ENCODE data around the gene STK24. TPM values are rescaled to one million over a fixed set of nuclear protein-coding genes. Genes with fewer than 3 reads are reported as not detected.

STK24 gene
- total and polyA plus RNA-seq, 2 of the 4 experiments (the other 2 are of a cell fraction): 29.2 to 43.4 TPM

DNA sequence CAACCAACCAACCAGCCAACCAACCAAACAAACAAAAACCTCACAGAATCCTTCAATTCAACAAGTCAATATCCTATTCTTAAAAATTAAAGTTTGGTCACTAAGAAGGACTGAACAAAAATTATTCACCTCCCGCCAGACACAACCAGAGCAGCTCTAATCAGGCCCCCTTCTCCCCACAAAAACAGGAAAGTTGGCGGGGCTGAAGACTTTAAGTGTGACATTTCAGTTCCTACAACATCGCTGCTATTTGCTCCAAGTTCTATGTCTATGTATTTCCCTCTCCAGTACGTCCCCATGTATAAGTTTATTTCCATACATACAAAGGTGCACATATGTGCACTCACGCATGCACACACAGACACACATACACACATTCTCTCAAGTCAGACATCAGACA is 32.8 kb upstream of the STK24 start:
- Histone ChIP-seq H4K5ac (ENCODE audit: low read depth, low read length) (no peak overlapping the region), H3K9me1 (ENCODE audit: insufficient read depth, low read length) (no peaks in the 10 kb centered on the region), H3K56ac (ENCODE audit: extremely low read depth, insufficient read depth, low read length) (no peak overlapping the region), H3K27me3 (ENCODE audit: control insufficient read depth, insufficient read depth, low read length) (peaks cover 30% of the 10 kb centered on the region), H2AFZ (replicated peaks; ENCODE audit: low read length, poor library complexity) (no peak overlapping the region), H2BK120ac (ENCODE audit: low read depth, low read length) (no peak overlapping the region), H3K4ac (ENCODE audit: low read depth, low read length) (no peak overlapping the region), H3K27ac (ENCODE audit: insufficient read depth, low read length) (no peak overlapping the region), H2AK5ac (ENCODE audit: low read depth, low read length) (no peak overlapping the region), H3K18ac (ENCODE audit: low read depth, low read length) (no peak overlapping the region), H3K4me2 (ENCODE audit: low read depth, low read length) (no peak overlapping the region), H2BK20ac (ENCODE audit: low read depth, low read length) (no peak overlapping the region), H3K9ac (ENCODE audit: low read depth, low read length) (no peak overlapping the region), H3K23ac (ENCODE audit: low read depth, low read length) (no peak overlapping the region), H3K4me3 (ENCODE audit: insufficient read depth, low read depth, low read length) (no peak overlapping the region), H3K14ac (replicated peaks; ENCODE audit: low read depth, low read length) (no peak overlapping the region), H4K91ac (ENCODE audit: insufficient read depth, low read depth, low read length) (no peak overlapping the region), H3K79me1 (ENCODE audit: low read depth in 1 of 2, low read length in 2 of 2) (no peaks in the 10 kb centered on the region), H2AK9ac (replicated peaks; ENCODE audit: low read depth, low read length, poor library complexity) (no peak overlapping the region), H2BK5ac (ENCODE audit: low read depth, low read length, poor library complexity, severe bottlenecking) (no peak overlapping the region), H4K20me1 (ENCODE audit: insufficient read depth, low read length) (no peaks in the 10 kb centered on the region), H3K4me1 (ENCODE audit: control insufficient read depth, insufficient read depth, low read length) (no peaks in the 10 kb centered on the region), H3K36me3 (ENCODE audit: control insufficient read depth, insufficient read depth, low read length) (no peaks in the 10 kb centered on the region), H4K8ac (ENCODE audit: low read depth in 2 of 2, low read length in 2 of 2) (no peak overlapping the region), H3K9me3 (ENCODE audit: control insufficient read depth, insufficient read depth, low read length) (no peaks in the 10 kb centered on the region), H2BK15ac (ENCODE audit: low read depth, low read length) (no peak overlapping the region)
- POLR2A ChIA-PET (ENCODE audit: unreplicated experiment): no interaction called here
- dilution Hi-C loops (cut with HindIII; ENCODE audit: low sequenced_read_pairs, unreplicated experiment): no loop called here
- intact Hi-C loops (cut with micrococcal nuclease): loop anchor here (5.0 kb wide), 1 partner anchor 472 kb away; no protein-coding TSS in a partner anchor
- no peak for TF ChIP-seq MAZ (IDR thresholded peaks at IDR 0.05; ENCODE audit: borderline replicate concordance, low read depth, low read length)
- TF ChIP-seq CHD1 (IDR thresholded peaks at IDR 0.05; ENCODE audit: low read depth, low read length): no peak
- no peak for TF ChIP-seq MXI1 (IDR thresholded peaks at IDR 0.05; ENCODE audit: borderline replicate concordance, low read depth, low read length)
- no peak for TF ChIP-seq CEBPB (IDR thresholded peaks at IDR 0.05; ENCODE audit: low read depth, low read length)
- no peak for TF ChIP-seq MAFK (IDR thresholded peaks at IDR 0.05; ENCODE audit: low read depth, low read length)
- TF ChIP-seq FOS (IDR thresholded peaks at IDR 0.05; ENCODE audit: low read depth, low read length): no peak
- TF ChIP-seq BHLHE40 (IDR thresholded peaks at IDR 0.05; ENCODE audit: low read depth, low read length): no peak
- no peak for TF ChIP-seq USF2 (IDR thresholded peaks at IDR 0.05; ENCODE audit: low read depth, low read length)
- TF ChIP-seq RCOR1 (IDR thresholded peaks at IDR 0.05; ENCODE audit: insufficient replicate concordance, low read length): no peak
- no peak for TF ChIP-seq RAD21 (IDR thresholded peaks at IDR 0.05; ENCODE audit: low read length)
- TF ChIP-seq, protein P1, sequence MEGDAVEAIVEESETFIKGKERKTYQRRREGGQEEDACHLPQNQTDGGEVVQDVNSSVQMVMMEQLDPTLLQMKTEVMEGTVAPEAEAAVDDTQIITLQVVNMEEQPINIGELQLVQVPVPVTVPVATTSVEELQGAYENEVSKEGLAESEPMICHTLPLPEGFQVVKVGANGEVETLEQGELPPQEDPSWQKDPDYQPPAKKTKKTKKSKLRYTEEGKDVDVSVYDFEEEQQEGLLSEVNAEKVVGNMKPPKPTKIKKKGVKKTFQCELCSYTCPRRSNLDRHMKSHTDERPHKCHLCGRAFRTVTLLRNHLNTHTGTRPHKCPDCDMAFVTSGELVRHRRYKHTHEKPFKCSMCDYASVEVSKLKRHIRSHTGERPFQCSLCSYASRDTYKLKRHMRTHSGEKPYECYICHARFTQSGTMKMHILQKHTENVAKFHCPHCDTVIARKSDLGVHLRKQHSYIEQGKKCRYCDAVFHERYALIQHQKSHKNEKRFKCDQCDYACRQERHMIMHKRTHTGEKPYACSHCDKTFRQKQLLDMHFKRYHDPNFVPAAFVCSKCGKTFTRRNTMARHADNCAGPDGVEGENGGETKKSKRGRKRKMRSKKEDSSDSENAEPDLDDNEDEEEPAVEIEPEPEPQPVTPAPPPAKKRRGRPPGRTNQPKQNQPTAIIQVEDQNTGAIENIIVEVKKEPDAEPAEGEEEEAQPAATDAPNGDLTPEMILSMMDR (conservative IDR thresholded peaks at IDR 0.05; ENCODE audit: low read depth, low read length): no peak
- TF ChIP-seq, protein P2, sequence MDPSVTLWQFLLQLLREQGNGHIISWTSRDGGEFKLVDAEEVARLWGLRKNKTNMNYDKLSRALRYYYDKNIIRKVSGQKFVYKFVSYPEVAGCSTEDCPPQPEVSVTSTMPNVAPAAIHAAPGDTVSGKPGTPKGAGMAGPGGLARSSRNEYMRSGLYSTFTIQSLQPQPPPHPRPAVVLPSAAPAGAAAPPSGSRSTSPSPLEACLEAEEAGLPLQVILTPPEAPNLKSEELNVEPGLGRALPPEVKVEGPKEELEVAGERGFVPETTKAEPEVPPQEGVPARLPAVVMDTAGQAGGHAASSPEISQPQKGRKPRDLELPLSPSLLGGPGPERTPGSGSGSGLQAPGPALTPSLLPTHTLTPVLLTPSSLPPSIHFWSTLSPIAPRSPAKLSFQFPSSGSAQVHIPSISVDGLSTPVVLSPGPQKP (IDR thresholded peaks at IDR 0.05; ENCODE audit: borderline replicate concordance, low read depth, low read length): no peak
- TF ChIP-seq POLR2A (IDR thresholded peaks at IDR 0.05; ENCODE audit: low read depth, low read length): no peak
- in situ Hi-C loops (cut with MboI; ENCODE audit: low sequenced_read_pairs): no loop called here
- CTCF ChIA-PET: no interaction called here
- ATAC-seq (ENCODE audit: low read depth): no peak
- WGBS, 2 experiments (ENCODE audit: extremely low coverage in 2 of 2, insufficient read length in 1 of 2): 80% methylated on average over 2 of the region's 5 CpGs; no CpG with 5 or more reads in 1 of the 2 experiments
- no TSS peak for BruUV-seq (replicated peaks)
- no peak for DNase-seq
